ENCODE measurements around the gene DNPH1.

Gene DNPH1, protein sequence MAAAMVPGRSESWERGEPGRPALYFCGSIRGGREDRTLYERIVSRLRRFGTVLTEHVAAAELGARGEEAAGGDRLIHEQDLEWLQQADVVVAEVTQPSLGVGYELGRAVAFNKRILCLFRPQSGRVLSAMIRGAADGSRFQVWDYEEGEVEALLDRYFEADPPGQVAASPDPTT

GRCh38 chr6:43228951-43229802 is at the start of gene DNPH1:
DNPH1 (minus strand) TSS chr6:43229481; CDS start chr6:43229456, 25 bp downstream.
- peak; percentile 31 for DNase-seq

DNA sequence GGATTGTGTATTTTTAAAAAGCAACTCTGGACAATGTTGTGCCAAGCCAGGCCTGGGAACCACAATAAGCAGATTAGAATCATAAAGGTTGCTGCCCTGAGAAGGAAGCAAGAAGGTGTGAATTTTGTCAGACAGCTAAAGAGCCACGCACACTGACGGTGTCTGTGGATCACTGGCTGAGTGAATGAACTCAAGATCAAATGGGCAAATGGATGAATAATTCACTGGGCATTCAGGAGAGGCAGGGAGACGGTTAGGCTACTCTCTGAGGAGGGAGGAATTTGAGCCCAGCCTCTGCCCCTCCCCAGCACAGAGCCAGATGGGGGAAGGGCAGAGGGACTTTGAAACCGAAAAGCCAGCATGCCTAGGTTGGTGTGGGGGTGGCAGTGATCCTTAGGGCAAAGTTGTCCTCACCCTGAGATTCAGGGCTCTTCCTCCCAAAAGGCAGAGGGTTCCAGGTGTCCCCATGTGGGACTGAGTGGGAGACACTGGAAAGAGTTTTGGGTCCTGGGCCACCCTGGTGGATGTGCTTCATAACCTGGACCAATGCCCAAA is 49.3 kb upstream of the DNPH1 start:
- no peak for DNase-seq

GRCh38 chr6:43277643-43278523 is 48.6 kb upstream of the DNPH1 start:
- DNase-seq, result no peak

GRCh38 chr6:43277306-43277642 is 48.0 kb upstream of the DNPH1 start:
- no peak for DNase-seq

- DNase-seq, result no peak
Observed at GRCh38 chr6:43276577-43277305, 47.5 kb upstream of the DNPH1 start.

DNA sequence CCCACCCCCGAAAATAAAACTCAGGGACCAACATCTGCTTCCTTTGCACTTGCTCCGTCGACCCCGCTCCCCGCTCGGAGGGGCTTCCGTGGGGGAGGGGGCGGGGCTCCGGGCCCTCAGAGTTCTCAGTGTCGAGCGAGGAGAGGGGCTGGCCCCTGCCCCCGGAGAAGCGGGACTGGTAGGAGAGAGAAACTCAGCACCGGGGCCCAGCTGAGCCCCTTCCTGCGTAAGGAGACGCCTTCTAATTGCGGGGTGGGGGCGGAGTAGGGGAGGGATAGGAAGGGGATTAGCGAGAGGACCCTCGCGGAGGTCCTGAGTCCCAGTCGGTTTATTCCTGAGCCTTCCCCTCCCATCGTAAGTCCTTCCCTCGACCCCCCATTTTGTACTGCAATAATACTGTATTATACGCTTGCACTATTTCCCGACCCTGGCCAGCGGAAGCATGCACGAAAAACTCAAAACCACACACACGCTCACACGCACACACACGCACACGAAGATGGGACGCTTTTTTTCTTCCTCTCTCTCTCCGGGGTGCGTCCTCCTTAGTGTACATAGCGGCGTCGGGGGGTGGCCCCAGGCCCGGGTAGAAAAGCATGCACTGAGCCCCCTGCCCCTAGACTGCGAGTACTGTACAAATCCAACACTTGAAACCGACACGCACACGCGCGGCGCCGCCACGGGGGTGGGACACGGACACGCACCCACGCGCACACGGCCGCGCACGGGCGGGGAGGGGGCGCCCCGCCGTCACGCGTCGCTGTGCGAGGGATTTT is 46.7 kb upstream of the DNPH1 start:
- no peak for DNase-seq

GRCh38 chr6:43274916-43275597 is 45.8 kb upstream of the DNPH1 start:
- DNase-seq, result no peak

DNA sequence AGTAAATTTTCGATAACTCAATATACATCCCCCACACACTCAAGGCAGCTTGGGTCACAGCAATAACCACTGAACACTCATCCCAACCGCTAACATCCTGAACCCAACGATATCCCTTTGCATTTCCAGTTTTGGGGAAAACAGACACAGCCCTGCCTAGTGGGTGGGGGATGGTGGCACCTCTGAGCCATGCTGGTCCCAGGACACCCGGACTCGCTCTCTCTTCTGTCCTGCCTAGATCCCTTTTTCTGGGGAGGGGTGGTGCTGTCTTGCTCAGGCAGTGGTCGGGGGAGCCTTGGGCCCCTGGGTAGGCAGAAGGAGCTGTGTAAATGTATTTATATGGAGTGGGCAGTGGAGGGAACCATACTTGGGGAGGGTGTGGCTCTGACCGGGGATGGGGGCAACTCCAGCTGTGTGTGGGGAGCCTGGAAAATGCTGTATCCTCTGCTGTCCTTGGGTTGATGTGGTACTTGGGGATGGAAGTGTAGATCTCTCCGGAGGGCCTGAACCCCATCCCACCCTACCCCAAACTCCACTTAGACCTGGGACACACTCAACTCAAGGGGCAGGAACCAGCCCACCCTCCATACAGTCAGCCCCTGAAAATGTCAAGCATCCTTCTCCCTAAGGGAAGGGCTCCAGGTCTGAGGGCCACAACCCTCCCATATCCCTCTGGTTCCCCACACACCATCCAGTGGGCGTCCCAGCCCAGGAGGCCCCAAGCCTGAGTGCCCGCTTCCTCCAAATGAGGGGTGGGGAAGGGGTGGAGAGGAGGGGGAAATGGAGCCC is 45.0 kb upstream of the DNPH1 start:
- no peak for DNase-seq

DNA sequence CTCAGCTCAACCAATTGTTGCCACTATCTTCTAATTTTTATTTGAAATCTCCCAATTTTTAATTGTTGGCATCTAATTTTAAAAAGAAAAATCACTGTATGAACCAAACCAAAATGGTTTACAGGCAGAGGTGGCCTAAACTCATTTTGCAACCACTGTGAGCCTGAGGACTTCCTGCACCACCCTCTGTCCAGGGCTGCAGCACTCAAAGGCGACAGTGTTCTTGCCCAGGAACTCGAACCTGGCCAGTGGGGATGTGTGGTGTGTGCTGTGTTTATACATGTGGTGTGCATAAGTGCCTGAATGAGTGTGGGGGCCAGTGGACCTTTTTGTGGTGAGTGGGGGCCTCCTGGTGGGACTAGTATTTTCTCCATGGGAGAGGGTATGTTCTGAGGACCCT is 44.4 kb upstream of the DNPH1 start:
- DNase-seq, result no peak

- DNase-seq, result no peak
Observed at GRCh38 chr6:43271944-43272343, 42.7 kb upstream of the DNPH1 start.

DNA sequence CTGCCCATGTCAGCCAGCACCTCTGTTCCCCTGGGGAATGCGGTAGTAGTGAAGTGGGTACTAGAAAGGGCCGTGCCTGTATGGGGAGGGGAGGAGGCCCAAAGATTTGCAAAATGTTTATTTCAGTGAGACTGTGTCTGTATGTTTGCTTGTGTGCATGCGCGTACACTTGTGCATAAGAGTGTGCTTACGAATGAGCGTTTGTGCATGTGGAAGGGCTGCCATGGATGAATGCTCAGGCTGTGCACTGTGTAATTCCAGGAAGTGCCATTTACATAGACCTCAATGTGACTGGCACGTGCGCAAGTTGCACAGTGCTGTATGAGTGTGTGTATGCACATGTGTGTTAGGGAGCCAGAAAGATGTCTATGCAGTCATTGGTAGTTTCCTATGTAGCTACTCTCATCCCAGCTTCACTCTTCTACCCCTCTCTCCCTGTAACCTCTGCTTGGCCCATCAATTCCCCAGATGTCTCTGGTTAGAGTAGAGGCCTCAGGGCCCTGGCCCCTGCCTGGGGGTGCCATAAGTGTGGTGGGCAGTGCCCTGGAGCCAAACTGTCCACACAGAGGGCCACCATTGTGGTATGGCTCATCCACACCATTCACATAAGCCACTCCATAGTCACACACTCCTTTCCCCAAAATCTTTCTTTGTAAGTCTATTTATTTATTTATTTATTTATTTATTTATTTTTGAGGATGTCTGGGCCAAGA is 42.0 kb upstream of the DNPH1 start:
- no peak for DNase-seq

GRCh38 chr6:43269273-43270007 is 40.2 kb upstream of the DNPH1 start:
- no peak for DNase-seq

DNA sequence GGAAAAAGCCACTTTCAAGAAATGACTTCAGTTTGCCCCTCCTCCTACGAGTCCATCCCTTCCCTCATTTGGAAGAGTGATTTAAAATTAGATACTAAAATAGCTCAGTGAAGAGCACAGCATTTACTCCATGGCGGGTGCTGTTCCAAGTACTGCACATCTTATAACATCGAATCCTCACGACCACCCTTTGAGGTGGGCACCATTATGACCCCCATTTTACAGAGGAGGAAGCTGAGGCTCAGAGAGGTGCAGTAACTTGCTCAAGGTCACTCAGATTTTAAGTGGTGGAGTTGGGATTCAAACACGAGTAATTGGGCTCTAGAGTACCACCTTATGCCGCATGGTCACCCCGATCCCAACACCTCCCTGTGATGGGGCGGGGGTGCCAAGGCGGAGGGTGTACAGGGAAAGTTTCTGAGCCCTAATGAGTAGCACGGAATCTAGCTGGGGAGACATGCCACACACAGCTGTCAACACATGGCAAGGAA is 39.5 kb upstream of the DNPH1 start:
- DNase-seq, result no peak

DNA sequence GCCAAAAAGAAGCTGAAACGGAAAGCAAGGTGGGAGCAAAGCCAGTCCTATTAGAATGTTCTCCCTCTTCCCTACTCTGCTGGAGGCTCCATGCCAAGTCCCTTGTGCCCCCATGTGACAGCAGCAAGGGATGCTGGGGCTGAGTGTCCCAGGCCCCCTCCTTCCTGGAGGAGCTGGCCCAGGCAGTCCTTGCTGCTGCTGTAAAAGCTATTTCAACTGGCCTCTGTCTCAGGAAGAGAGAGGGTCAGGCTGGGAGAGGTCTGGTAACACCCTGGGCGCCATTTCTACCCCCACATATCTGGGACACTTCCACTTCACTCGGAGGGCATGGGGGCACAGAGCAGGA is 39.0 kb upstream of the DNPH1 start:
- no peak for DNase-seq

DNA sequence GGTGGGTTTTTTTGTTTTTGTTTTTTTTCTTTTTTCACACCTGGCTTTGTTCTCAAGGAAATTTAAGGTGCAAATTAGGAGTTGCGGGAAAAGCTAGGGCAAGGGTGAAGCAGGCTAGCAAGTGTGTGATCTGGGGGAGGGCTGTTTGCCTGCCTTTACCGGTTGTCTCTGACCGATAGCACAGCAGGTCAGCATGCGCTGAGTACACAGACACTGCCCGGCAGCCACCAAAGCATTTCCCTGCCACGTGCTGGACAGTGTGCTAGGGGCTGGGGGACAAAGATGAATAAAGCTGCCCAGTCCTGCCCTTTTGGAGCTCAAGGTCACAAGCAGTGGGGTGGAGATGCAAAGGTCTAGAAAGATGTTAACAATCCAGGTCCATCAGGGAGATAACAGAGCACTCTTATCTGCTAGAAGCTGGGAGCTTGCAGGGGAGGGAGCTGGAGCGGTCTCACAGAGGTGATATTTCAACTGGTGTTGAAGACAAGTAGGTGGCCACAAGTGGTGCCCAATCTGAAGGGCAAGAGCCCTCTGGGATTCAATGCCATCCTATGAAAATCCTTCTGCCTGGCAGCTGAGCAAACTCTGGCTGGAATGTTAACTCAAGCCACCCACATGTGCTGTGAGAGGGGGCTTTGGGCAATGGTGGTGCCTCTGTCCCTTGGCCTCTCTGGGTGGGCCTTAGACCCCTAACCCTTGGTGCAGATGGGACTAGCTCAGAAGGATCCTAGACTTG is 38.5 kb upstream of the DNPH1 start:
- no peak for DNase-seq

- DNase-seq, result no peak
Observed at GRCh38 chr6:43265564-43265963, 36.3 kb upstream of the DNPH1 start.

DNA sequence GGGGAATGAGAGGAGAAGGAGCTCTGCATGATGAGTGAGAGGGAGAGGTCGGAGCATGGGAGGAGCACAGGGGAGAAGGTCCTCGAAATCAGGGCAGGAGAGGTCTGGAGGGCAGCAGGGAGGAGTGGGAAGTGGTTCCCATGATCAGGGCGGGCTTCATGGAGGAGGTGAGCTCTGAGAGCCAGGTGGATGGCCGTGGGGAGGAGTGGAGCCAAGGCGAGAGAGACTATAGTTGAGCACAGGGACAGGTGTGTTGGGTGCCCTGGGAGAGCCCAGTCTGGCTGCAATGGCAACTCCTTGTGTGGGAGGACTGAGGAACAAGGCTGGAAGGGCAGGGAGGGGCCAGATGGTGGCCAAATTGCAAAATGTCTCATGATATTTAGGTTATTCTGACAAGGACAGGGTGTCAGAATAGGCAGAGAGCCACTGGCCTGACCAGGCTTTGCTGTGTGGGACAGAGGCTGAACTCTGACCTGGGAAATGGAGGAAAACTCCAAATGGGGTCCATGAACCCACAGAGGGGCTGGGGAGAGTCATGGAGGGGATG is 35.4 kb upstream of the DNPH1 start:
- no peak for DNase-seq
